Fibroblast of the aortic adventitia (primary cell): ENCODE measurements around the gene PRSS57. TPM values are rescaled to one million over a fixed set of nuclear protein-coding genes. Genes with fewer than 3 reads are reported as not detected.
"Not testable (repeated sequence)": the region's sequence is repeated elsewhere in the genome, so short reads cannot be mapped to it uniquely, and the experiment has no call there.

Experiments used
- DNase-seq: peaks from one replicate; pipeline ENCODE4 v3.0.0-alpha.2; 2010; ENCODE audit warnings: low read depth
- H3K4me3 ChIP-seq: 2 replicates; pipeline ENCODE4 v1.5.1; 2011; ENCODE audit warnings: low read depth, mild to moderate bottlenecking, control low read depth, low read length, moderate library complexity
- total RNA-seq: library from RNA; depleted of rRNA; stranded (reverse); fragments of >200 nt; gene quantifications from 2 replicates; pipeline ENCODE4 v1.2.3, GENCODE V29; 2012; ENCODE audit warnings: low replicate concordance
- TF ChIP-seq, protein P1 (sequence below): IDR thresholded peaks from 2 replicates; pipeline ENCODE4 v1.5.1; 2011; ENCODE audit warnings: mild to moderate bottlenecking, low read length, control low read depth, inconsistent platforms; ENCODE audit not compliant: insufficient read depth

Gene PRSS57
- total RNA-seq, 1 donor, result not detected

- H3K4me3 ChIP-seq, result no peak overlapping the region
- no peak for DNase-seq
- TF ChIP-seq, protein P1, sequence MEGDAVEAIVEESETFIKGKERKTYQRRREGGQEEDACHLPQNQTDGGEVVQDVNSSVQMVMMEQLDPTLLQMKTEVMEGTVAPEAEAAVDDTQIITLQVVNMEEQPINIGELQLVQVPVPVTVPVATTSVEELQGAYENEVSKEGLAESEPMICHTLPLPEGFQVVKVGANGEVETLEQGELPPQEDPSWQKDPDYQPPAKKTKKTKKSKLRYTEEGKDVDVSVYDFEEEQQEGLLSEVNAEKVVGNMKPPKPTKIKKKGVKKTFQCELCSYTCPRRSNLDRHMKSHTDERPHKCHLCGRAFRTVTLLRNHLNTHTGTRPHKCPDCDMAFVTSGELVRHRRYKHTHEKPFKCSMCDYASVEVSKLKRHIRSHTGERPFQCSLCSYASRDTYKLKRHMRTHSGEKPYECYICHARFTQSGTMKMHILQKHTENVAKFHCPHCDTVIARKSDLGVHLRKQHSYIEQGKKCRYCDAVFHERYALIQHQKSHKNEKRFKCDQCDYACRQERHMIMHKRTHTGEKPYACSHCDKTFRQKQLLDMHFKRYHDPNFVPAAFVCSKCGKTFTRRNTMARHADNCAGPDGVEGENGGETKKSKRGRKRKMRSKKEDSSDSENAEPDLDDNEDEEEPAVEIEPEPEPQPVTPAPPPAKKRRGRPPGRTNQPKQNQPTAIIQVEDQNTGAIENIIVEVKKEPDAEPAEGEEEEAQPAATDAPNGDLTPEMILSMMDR, result no peak
Observed at GRCh38 chr19:729965-730668, 34.9 kb upstream of the PRSS57 start.

DNA sequence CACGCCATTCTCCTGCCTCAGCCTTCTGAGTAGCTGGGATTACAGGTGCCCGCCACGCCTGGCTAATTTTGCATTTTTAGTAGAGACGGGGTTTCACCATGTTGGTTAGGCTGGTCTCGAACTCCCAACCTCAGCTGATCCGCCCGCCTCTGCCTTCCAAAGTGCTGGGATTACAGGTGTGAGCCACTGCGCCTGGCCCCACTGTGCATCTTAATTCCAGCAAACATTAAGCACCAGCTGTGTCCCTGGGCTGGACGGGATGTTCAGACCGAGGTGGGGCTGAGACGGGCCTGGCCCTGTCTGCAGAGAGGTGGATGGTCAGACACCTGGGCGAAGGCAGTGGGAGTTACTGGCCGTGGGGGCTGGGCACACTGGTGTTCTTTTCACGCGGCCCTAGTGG, 34.3 kb upstream of the PRSS57 start:
- H3K4me3 ChIP-seq, DNase-seq: not testable (repeated sequence)

DNA sequence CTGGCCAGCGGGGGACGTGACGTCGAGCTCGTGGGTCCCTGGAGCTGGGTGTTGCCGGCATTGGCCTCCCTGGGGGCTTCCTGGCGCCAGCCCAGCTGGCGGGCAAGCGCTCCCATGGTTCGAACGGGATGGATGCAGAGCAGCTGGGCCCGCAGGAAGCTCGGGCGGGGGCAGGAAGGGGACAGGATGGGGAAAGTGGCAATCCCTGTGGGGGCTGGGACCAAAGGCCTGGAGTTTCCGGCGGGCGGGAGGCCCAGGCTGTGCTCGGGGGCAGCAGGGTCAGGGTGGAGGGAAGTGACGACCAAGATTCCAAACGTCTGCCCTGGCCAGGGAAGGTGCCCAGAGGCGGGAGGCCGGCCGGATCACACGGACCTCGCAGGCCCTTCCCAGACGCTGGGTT, 32.8 kb upstream of the PRSS57 start:
- TF ChIP-seq, protein P1, result no peak
- H3K4me3 ChIP-seq, result no peak overlapping the region
- no peak for DNase-seq

DNA sequence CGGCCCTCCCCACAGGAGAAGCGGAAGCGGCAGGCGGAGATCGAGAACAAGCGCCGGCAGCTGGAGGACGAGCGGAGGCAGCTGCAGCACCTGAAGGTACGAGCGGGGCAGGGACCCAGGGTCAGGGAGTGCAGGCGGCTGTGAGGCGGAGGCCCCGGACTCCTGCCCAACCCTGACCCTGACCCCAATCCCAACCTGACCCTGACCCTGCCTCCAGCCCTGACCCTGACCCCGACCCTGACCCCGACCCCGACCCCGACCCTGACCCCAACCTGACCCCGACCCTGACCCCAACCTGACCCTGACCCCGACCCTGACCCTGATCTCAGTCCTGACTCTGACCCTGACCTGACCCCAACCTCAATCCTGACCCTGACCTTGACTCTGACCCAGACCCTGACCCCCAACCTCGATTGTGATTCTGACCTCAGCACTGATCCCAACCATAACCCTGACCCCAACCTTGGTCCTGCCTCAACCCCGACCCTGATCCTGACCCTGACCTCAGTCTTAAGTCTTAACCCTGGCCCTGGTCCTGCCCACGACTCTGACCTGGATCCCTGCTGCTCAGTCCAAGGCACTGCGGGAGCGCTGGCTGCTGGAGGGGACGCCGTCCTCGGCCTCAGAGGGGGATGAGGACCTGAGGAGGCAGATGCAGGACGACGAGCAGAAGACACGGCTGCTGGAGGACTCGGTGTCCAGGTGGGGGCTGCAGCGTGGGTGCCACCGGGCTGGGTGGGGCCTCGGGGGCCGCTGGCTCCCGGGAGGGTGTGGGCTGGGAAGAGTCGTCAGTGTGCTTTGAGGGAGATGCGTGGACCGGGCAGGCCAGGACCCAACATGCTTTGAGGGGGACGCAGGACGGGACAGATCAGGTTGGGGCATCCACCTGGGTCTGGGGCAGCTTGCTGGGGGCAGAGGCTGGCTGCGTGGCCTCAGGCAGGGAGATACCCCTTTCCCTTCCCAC, 32.0 kb upstream of the PRSS57 start:
- no peak overlapping the region for H3K4me3 ChIP-seq
- no peak for DNase-seq
- TF ChIP-seq, protein P1, result no peak

- no peak overlapping the region for H3K4me3 ChIP-seq
- no peak for DNase-seq
- TF ChIP-seq, protein P1, result no peak
Observed at GRCh38 chr19:725461-726089, 30.3 kb upstream of the PRSS57 start.

GRCh38 chr19:723714-724113, 28.5 kb upstream of the PRSS57 start:
- no peak overlapping the region for H3K4me3 ChIP-seq
- TF ChIP-seq, protein P1, result no peak
- DNase-seq, result no peak

DNA sequence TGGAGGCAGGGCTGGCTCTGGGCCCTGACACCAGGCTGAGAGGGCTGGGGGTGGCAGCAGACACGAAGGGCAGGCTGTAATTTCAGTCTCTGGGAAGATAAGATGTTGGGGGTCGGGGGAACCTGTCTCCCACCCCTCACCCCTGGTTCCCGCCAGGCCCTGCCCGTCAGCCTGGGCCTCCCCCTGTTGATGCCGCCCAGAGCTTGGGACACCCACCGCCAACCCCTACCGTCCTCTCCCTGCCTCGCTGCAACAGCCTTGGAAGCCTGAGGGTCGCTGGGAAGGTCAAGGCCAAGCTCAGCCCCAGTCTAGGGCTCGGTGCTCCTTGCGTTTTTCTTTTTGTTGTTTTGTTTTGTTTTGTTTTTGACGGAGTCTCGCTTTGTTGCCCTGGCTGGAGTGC, 28.0 kb upstream of the PRSS57 start:
- DNase-seq, result no peak
- no peak overlapping the region for H3K4me3 ChIP-seq
- TF ChIP-seq, protein P1, result no peak
